Upper lobe of right lung (tissue), 1 donor: ENCODE measurements around the gene MID2. TPM values are rescaled to one million over a fixed set of nuclear protein-coding genes. Genes with fewer than 3 reads are reported as not detected.
A peak's percentile ranks its signal among the peaks of the same experiment; 100 is the strongest.

Source experiments
- ATAC-seq: fragments of 200-7000 bp; cut with Tn5 transposase; one replicate; pipeline ENCODE4 v1.9.1; 2020; ENCODE audit warnings: mild to moderate bottlenecking, moderate library complexity
- DNase-seq: peaks from one replicate; pipeline ENCODE4 v3.0.0-alpha.2; 2020
- H3K27ac ChIP-seq: fragments of 200-600 bp; one replicate; pipeline ENCODE4 v1.8.0; 2022
- H3K27me3 ChIP-seq: fragments of 200-600 bp; one replicate; pipeline ENCODE4 v1.8.0; 2022; ENCODE audit warnings: mild to moderate bottlenecking
- H3K36me3 ChIP-seq: fragments of 200-600 bp; one replicate; pipeline ENCODE4 v1.8.0; 2022
- H3K4me1 ChIP-seq: fragments of 200-600 bp; one replicate; pipeline ENCODE4 v1.8.0; 2022
- H3K4me3 ChIP-seq: fragments of 200-600 bp; one replicate; pipeline ENCODE4 v1.8.0; 2022; ENCODE audit warnings: mild to moderate bottlenecking
- H3K9me3 ChIP-seq: fragments of 200-600 bp; one replicate; pipeline ENCODE4 v1.8.0; 2022
- intact Hi-C: fragments of 100-400 bp; cut with DNase I; formaldehyde crosslinking; loops from one replicate; pipeline ENCODE4 v1.11.0; 2022
- total RNA-seq: library from RNA; stranded (reverse); fragmentation: NEBNext Ultra II Directional; extraction: Animal tissue kit (Norgen Biotek cat#: 25700); gene quantifications from one replicate; pipeline ENCODE4 v1.2.1, GENCODE V29; 2021
- TF ChIP-seq, protein P1 (sequence below): fragments of 200-600 bp; IDR thresholded peaks from one replicate; pipeline ENCODE4 v1.8.0; 2022; ENCODE audit warnings: antibody characterized with exemption
- donor health status: DM: no; HTN: yes; CAD: no; lungs with severe emphysema.

MID2 gene
- total RNA-seq, 1 donor from 2014 or later: 25.2 TPM

- TF ChIP-seq, protein P1, sequence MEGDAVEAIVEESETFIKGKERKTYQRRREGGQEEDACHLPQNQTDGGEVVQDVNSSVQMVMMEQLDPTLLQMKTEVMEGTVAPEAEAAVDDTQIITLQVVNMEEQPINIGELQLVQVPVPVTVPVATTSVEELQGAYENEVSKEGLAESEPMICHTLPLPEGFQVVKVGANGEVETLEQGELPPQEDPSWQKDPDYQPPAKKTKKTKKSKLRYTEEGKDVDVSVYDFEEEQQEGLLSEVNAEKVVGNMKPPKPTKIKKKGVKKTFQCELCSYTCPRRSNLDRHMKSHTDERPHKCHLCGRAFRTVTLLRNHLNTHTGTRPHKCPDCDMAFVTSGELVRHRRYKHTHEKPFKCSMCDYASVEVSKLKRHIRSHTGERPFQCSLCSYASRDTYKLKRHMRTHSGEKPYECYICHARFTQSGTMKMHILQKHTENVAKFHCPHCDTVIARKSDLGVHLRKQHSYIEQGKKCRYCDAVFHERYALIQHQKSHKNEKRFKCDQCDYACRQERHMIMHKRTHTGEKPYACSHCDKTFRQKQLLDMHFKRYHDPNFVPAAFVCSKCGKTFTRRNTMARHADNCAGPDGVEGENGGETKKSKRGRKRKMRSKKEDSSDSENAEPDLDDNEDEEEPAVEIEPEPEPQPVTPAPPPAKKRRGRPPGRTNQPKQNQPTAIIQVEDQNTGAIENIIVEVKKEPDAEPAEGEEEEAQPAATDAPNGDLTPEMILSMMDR: no peak
- no peaks in the 10 kb centered on the region for H3K36me3 ChIP-seq
- peak; percentile 77 for ATAC-seq
- intact Hi-C loops: no loop called here
- no peaks in the 10 kb centered on the region for H3K4me1 ChIP-seq
- no peaks in the 10 kb centered on the region for H3K9me3 ChIP-seq
- H3K4me3 ChIP-seq: peak overlapping the region; percentile 60
- peak overlapping the region; percentile 89 for H3K27ac ChIP-seq
- DNase-seq: peak; percentile 74
- H3K27me3 ChIP-seq: no peaks in the 10 kb centered on the region
These were observed 768 bp downstream of the MID2 start for GRCh38 chrX:107826238-107827029.

DNA sequence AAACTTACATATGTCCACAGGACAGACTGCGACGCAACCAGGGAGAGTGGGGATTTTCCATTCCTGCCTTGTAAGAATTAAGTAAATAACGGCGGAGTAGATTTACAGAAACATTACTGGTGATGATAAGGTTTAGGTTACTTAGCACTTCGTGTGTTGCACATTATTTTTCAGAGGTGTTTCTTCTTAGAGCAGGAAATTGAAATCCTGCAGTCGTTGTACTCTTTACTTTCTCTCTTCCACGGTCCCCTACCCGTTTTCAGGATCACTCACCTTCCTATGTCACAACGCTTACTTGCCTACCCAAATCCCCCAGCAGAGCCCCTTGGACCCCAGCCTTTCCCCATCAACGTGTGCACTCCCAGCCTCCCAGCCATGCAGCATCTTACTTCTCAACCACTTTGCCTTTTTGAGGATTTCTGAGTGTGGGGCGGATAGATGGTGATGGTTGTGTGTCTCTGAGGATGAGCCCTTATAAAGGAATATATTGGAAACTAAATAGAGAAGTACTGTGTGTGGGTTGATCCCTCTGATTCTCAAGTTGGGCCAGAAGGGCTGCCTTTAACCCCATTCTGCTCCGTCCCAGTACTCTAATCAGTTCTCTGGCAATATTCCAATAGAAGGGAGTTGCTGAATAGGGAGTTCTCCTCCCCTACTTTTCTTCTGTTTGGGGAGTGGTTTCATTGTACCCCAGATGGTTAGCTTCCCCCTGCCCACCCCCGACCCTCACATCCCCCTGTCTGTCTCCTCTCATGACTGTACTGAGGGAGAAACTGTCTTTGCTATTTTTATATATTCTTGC lies 1.6 kb downstream of the MID2 start:
- Histone ChIP-seq H3K4me3 (peak overlapping the region; percentile 60), H3K27me3 (no peaks in the 10 kb centered on the region), H3K4me1 (no peaks in the 10 kb centered on the region), H3K27ac (peak overlapping the region; percentile 89), H3K9me3 (no peaks in the 10 kb centered on the region), H3K36me3 (no peaks in the 10 kb centered on the region)
- DNase-seq (no peak), ATAC-seq (peak; percentile 18)
- TF ChIP-seq, protein P1: no peak
- intact Hi-C loops: no loop called here

GRCh38 chrX:107827852-107828251 lies 2.2 kb downstream of the MID2 start:
- ATAC-seq: no peak
- H3K4me3 ChIP-seq: no peak overlapping the region
- no peaks in the 10 kb centered on the region for H3K27me3 ChIP-seq
- DNase-seq: no peak
- H3K4me1 ChIP-seq: no peaks in the 10 kb centered on the region
- intact Hi-C loops: no loop called here
- no peaks in the 10 kb centered on the region for H3K36me3 ChIP-seq
- H3K9me3 ChIP-seq: no peaks in the 10 kb centered on the region
- no peak overlapping the region for H3K27ac ChIP-seq
- TF ChIP-seq, protein P1: no peak

- H3K4me1 ChIP-seq: no peaks in the 10 kb centered on the region
- intact Hi-C loops: no loop called here
- no peak overlapping the region for H3K4me3 ChIP-seq
- no peaks in the 10 kb centered on the region for H3K27me3 ChIP-seq
- no peaks in the 10 kb centered on the region for H3K9me3 ChIP-seq
- TF ChIP-seq, protein P1: no peak
- H3K36me3 ChIP-seq: no peaks in the 10 kb centered on the region
- DNase-seq (no peak), ATAC-seq (no peak)
- H3K27ac ChIP-seq: no peak overlapping the region
These were observed 4.2 kb downstream of the MID2 start for GRCh38 chrX:107829878-107830277.

DNA sequence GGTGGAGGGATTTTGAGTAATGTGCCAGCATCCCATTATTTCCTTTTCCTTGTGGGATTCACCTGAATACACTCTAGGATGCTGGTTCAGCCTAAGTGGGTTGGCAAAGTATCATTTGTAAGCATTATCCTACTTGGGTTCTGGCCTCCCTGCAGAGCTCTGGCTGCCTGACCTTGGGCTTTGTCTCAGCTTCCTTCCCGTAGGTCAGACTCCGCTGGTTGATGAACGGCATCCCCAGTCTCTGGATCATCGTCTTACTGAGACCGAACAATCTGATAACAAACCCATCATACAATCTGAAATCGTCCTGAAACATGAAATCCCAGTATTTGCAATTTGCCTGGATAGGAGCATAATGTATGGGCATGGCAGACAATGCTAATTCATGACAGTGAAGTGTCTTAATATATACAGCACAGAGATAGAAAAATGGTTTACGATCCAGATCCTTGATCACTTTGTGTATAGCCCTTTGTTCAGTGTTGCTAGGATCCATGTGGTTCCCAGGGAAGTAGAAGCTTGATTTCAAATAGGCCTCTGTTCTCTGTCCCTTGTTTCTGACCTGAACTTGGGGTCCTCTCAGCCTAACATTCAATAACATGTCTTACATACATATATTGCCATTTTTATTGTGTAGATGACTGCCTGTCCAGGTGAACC lies 5.5 kb downstream of the MID2 start:
- H3K9me3 ChIP-seq: no peaks in the 10 kb centered on the region
- no peaks in the 10 kb centered on the region for H3K4me1 ChIP-seq
- H3K27me3 ChIP-seq: no peaks in the 10 kb centered on the region
- intact Hi-C loops: no loop called here
- no peaks in the 10 kb centered on the region for H3K36me3 ChIP-seq
- no peak overlapping the region for H3K4me3 ChIP-seq
- H3K27ac ChIP-seq: no peak overlapping the region
- DNase-seq: no peak
- TF ChIP-seq, protein P1: no peak
- no peak for ATAC-seq
